ENCODE data around the gene RAB30. TPM values are rescaled to one million over a fixed set of nuclear protein-coding genes. Genes with fewer than 3 reads are reported as not detected.

The RAB30 gene
- total and polyA plus RNA-seq, 2 donors (not counting 3 experiments of a cell fraction or from before 2014, with no cell fraction given) = 4.1 to 14.6 TPM

DNA sequence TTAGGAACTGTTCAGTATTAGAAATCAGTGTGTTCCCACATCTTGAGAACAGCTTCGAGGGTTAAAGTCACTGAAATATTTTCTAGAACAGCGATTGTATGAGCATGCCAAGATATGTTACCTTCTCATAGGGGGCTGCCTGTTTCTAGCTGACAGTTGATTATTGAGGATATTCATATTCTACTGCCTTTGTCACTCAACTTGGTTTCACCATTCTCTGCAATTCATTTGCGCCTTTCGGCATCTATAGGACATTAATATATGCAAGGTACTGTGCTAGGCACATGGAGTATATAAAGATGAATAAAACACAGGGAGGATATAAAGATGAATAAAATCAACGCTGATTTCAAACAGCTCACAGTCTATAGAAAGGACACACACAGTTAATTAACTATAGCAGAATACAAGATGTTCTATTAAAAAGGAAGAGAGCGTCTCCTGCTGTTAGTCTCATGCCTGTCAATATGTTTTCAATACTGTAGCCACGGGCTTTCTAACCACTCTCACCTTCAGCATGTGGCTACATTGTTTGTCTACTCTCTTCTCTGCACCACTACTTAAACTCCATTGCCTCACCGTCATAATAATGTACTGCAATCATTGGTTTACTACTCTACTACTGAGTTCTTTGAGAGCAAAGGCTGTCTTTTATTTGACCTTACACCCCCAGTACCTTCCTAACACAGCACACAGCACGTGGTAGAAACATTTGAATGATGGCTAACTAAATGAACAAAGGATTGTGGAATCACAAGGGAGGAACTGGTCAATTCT lies 81.9 kb downstream of the RAB30 start:
- no TSS peak for BruUV-seq (replicated peaks)
- Histone ChIP-seq H4K20me1 (replicated peaks; ENCODE audit: control insufficient read depth, extremely low read depth, insufficient read depth, low read length) (no peaks in the 10 kb centered on the region), H3K36me3 (ENCODE audit: control insufficient read depth in 2 of 2, extremely low read depth in 1 of 2, insufficient read depth in 2 of 2, low read length in 2 of 2) (no peaks in the 10 kb centered on the region), H3K27me3 (ENCODE audit: control insufficient read depth in 2 of 2, insufficient read depth in 2 of 2, low read length in 2 of 2) (no peaks in the 10 kb centered on the region), H3K4me1 (ENCODE audit: control insufficient read depth, extremely low read depth, insufficient read depth, low read length) (peaks cover 13% of the 10 kb centered on the region), H3K79me2 (ENCODE audit: control insufficient read depth, insufficient read depth, low read length) (no peaks in the 10 kb centered on the region), H3K4me2 (ENCODE audit: insufficient read depth, low read length) (no peak overlapping the region), H3K9ac (replicated peaks; ENCODE audit: extremely low read depth, insufficient read depth, low read length) (no peak overlapping the region), H3K4me3 (replicated peaks in 1 of 3; ENCODE audit: insufficient read depth in 1 of 3, low read depth in 1 of 3, low read length in 3 of 3) (no peak overlapping the region), H2AFZ (ENCODE audit: low read depth, low read length) (no peak overlapping the region), H3K27ac (ENCODE audit: insufficient read depth, low read depth, low read length) (no peak overlapping the region), H3K9me1 (replicated peaks; ENCODE audit: control insufficient read depth, extremely low read depth, insufficient read depth, low read length) (no peaks in the 10 kb centered on the region), H3K9me3 (replicated peaks; ENCODE audit: control insufficient read depth, insufficient read depth, low read length) (no peaks in the 10 kb centered on the region)
- TF ChIP-seq GATA2 (IDR thresholded peaks at IDR 0.05; ENCODE audit: insufficient read depth, insufficient read length, low read depth, low read length) (no peak), MAX (IDR thresholded peaks at IDR 0.05; ENCODE audit: insufficient read depth, insufficient read length) (no peak), MYC (IDR thresholded peaks at IDR 0.05; ENCODE audit: low read depth, low read length) (no peak), EZH2 (IDR thresholded peaks at IDR 0.05; ENCODE audit: borderline replicate concordance, low read depth, low read length, severe bottlenecking) (no peak), POLR2A (IDR thresholded peaks at IDR 0.05; ENCODE audit: low read depth, low read length) (no peak), POLR2AphosphoS5 (IDR thresholded peaks at IDR 0.05; ENCODE audit: insufficient read depth, low read depth, low read length) (no peak), JUN (IDR thresholded peaks at IDR 0.05; ENCODE audit: borderline replicate concordance, insufficient read depth, insufficient read length, low read depth) (no peak), FOS (IDR thresholded peaks at IDR 0.05; ENCODE audit: borderline replicate concordance, insufficient read depth, low read length) (no peak), CTCF (IDR thresholded peaks at IDR 0.05; ENCODE audit: extremely low read depth in 1 of 2, insufficient read depth in 1 of 2, low read depth in 1 of 2, low read length in 2 of 2) (no peak)
- FAIRE-seq (no peak), DNase-seq (ENCODE audit: low read depth, low spot score) (no peak)
- CTCF ChIA-PET = interaction anchor here (0.8 kb wide), 1 partner anchor 214 kb away, joined by 3 read pairs; no protein-coding TSS in a partner anchor
- dilution Hi-C loops (cut with MboI; ENCODE audit: extremely low pct_ligation_motif_present, low sequenced_read_pairs) (no loop called here), intact Hi-C loops (cut with micrococcal nuclease) (no loop called here)
- POLR2A ChIA-PET = no interaction called here
